B cell (primary cell): ENCODE data around the gene ZNF331. TPM values are rescaled to one million over a fixed set of nuclear protein-coding genes. Genes with fewer than 3 reads are reported as not detected.
A peak's percentile ranks its signal among the peaks of the same experiment; 100 is the strongest.

Experiments used
- ATAC-seq: fragments of 200-7000 bp; cut with Tn5 transposase; one replicate; pipeline ENCODE4 v1.10.0; 2021; ENCODE audit warnings: low read depth, mild to moderate bottlenecking, moderate number of reproducible peaks, moderate library complexity
- CTCF ChIA-PET: fragments of 350-600 bp; sonication (Branson Sonifier 250); formaldehyde crosslinking; loops from one replicate; lab custom pipeline; 2021; ENCODE audit warnings: antibody characterized with exemption, inconsistent platforms; lab: Charles Lee
- POLR2A ChIA-PET: fragments of 350-600 bp; sonication (Branson Sonifier 250); formaldehyde crosslinking; loops from one replicate; lab custom pipeline; 2021; ENCODE audit warnings: antibody characterized with exemption; lab: Charles Lee
- DNase-seq: peaks from one replicate; pipeline ENCODE4 v3.0.0; 2013
- H2AFZ ChIP-seq: 2 replicates; pipeline ENCODE4 v1.6.1; 2012; ENCODE audit warnings: mild to moderate bottlenecking, low read depth, low read length; ENCODE audit not compliant: insufficient read depth, poor library complexity, severe bottlenecking
- H3K27ac ChIP-seq, 2 donors: 1 replicate in 1 of 2; 2 replicates in 1 of 2; pipeline ENCODE4 v1.5.1; 2012 to 2013; ENCODE audit warnings: low read length in 2 of 2, mild to moderate bottlenecking in 2 of 2, moderate library complexity in 1 of 2
- H3K27me3 ChIP-seq, 4 experiments: fragments of 200-600 bp in 1 of 4; sonication (generic) in 1 of 4; replicated peaks in 1 of 4; 1 replicate in 2 of 4; 2 replicates in 2 of 4; pipeline versions ENCODE4 v1.6.1 to v1.7.0; 2013 to 2016; ENCODE audit warnings: low read length in 3 of 4, mild to moderate bottlenecking in 2 of 4, mixed read lengths in 1 of 4, moderate library complexity in 1 of 4; ENCODE audit not compliant: insufficient read depth in 4 of 4, control insufficient read depth in 3 of 4; ENCODE audit errors: control extremely low read depth in 1 of 4
- H3K36me3 ChIP-seq, 2 experiments: replicated peaks in 1 of 2; 1 replicate in 1 of 2; 2 replicates in 1 of 2; pipeline versions ENCODE4 v1.6.1 to v1.7.1; 2013; ENCODE audit warnings: low read length in 1 of 2; ENCODE audit not compliant: insufficient read depth in 2 of 2, control insufficient read depth in 1 of 2; ENCODE audit errors: control extremely low read depth in 1 of 2, extremely low read depth in 1 of 2
- H3K4me1 ChIP-seq, 2 donors: fragments of 200-600 bp in 1 of 2; sonication (generic) in 1 of 2; 1 replicate in 1 of 2; 2 replicates in 1 of 2; pipeline versions ENCODE4 v1.5.1 to v1.6.1; 2013 to 2017; ENCODE audit warnings: low read length in 2 of 2; ENCODE audit not compliant: control insufficient read depth in 2 of 2, insufficient read depth in 2 of 2
- H3K4me2 ChIP-seq: replicated peaks from 2 replicates; pipeline ENCODE3; 2012; ENCODE audit warnings: mild to moderate bottlenecking, low read depth, low read length; ENCODE audit not compliant: poor library complexity, severe bottlenecking
- H3K4me3 ChIP-seq, 5 experiments: fragments of 200-600 bp in 1 of 5; sonication (generic) in 1 of 5; 1 replicate in 3 of 5; 2 replicates in 2 of 5; pipeline versions ENCODE4 v1.5.1 to v1.7.0; 2011 to 2016; ENCODE audit warnings: low read length in 4 of 5, mild to moderate bottlenecking in 4 of 5, low read depth in 2 of 5, control low read depth in 1 of 5, moderate library complexity in 1 of 5; ENCODE audit not compliant: insufficient read depth in 1 of 5; ENCODE audit errors: control extremely low read depth in 1 of 5, extremely low read depth in 1 of 5
- H3K79me2 ChIP-seq: fragments of 200-600 bp; sonication (generic); one replicate; pipeline ENCODE4 v1.6.0; 2016; ENCODE audit warnings: low read length; ENCODE audit not compliant: control insufficient read depth, insufficient read depth
- H3K9ac ChIP-seq: fragments of 200-600 bp; sonication (generic); 2 replicates; pipeline ENCODE4 v1.6.1; 2017; ENCODE audit warnings: mild to moderate bottlenecking, low read length, moderate library complexity
- H3K9me3 ChIP-seq, 3 donors: one replicate each; pipeline versions ENCODE4 v1.6.1 to v1.7.1; 2013; ENCODE audit warnings: low read length in 2 of 3; ENCODE audit not compliant: control insufficient read depth in 2 of 3, insufficient read depth in 1 of 3; ENCODE audit errors: control extremely low read depth in 1 of 3
- H4K20me1 ChIP-seq: 2 replicates; pipeline ENCODE4 v1.6.0; 2012; ENCODE audit warnings: mild to moderate bottlenecking, low read length; ENCODE audit not compliant: insufficient read depth, control insufficient read depth, poor library complexity, severe bottlenecking
- H3K27ac Mint-ChIP-seq: one replicate; pipeline ENCODE4 v1.8.0; 2021; ENCODE audit warnings: mixed read lengths
- H3K27me3 Mint-ChIP-seq: one replicate; pipeline ENCODE4 v1.8.0; 2021; ENCODE audit warnings: mixed read lengths
- H3K4me1 Mint-ChIP-seq: one replicate; pipeline ENCODE4 v1.8.0; 2021; ENCODE audit warnings: mixed read lengths
- H3K4me3 Mint-ChIP-seq: one replicate; pipeline ENCODE4 v1.8.0; 2021; ENCODE audit warnings: mixed read lengths
- H3K9me3 Mint-ChIP-seq: one replicate; pipeline ENCODE4 v1.8.0; 2022; ENCODE audit warnings: mixed read lengths; ENCODE audit not compliant: insufficient read depth
- EZH2 ChIP-seq: IDR thresholded peaks from 2 replicates; pipeline ENCODE4 v1.6.1; 2012; ENCODE audit warnings: borderline replicate concordance, low read depth, mild to moderate bottlenecking, moderate library complexity, low read length; ENCODE audit not compliant: insufficient read depth, poor library complexity, severe bottlenecking
- WGBS: methylation state at CpG from one replicate; pipeline ENCODE4 v1.1.5; 2013; ENCODE audit warnings: missing lambda C conversion rate; ENCODE audit not compliant: insufficient coverage; 5-methylcytosine and 5-hydroxymethylcytosine counted together
- intact Hi-C: fragments of 100-400 bp; cut with micrococcal nuclease; formaldehyde crosslinking; loops from one replicate; pipeline ENCODE4 v1.10.0; 2022
- polyA minus RNA-seq: library from RNA; depleted of rRNA, polyadenylated mRNA; stranded (reverse); fragments of >200 nt; gene quantifications from 2 replicates; pipeline ENCODE4 v1.2.3, GENCODE V29; 2012
- polyA plus RNA-seq: library from polyadenylated mRNA; depleted of rRNA; stranded (reverse); fragments of >200 nt; gene quantifications from 2 replicates; pipeline ENCODE4 v1.2.3, GENCODE V29; 2012
- total RNA-seq, 2 donors: library from RNA; stranded (reverse); fragments of 120-200 nt in 1 of 2; gene quantifications; 1 replicate in 1 of 2; 2 replicates in 1 of 2; pipeline versions ENCODE4 v1.2.3 to v1.2.4, GENCODE V29; 2013 to 2022
- TF ChIP-seq, protein P1 (sequence below): fragments of 200-600 bp; IDR thresholded peaks from one replicate; pipeline ENCODE4 v1.8.0; 2022; ENCODE audit warnings: antibody characterized with exemption, mild to moderate bottlenecking

Gene ZNF331
- total RNA-seq: 60.1 and 68.2 TPM in 2 replicates
- 43.7 TPM for total RNA-seq (2013)
- polyA plus RNA-seq: 21.6 and 109 TPM in 2 replicates
- polyA minus RNA-seq: 91.7 and 148 TPM in 2 replicates

GRCh38 chr19:53537521-53538377 is at the start of gene ZNF331:
Gene ZNF331, plus strand, starts transcription at chr19:53538145. Its CDS starts 31,232 bp downstream, at chr19:53569377.
- peak within 1 kb of the TSS; percentile 77 for H3K4me2 ChIP-seq
- DNase-seq: peak; percentile 96
- peak within 1 kb of the TSS; percentile 99 for H3K27ac Mint-ChIP-seq

More at GRCh38 chr19:53537521-53538377, at the start of gene ZNF331:
- peak within 1 kb of the TSS in 4 of 5 experiments; percentile 60 to 73 (median 68) for H3K4me3 ChIP-seq
- H3K27me3 ChIP-seq: no peaks in the 10 kb centered on the region
- peaks cover 25% of the 10 kb centered on the region for H3K4me1 Mint-ChIP-seq
- intact Hi-C loops: loop anchor here (1.0 to 5.0 kb wide), 4 partner anchors 16 to 1945 kb away; partner anchors contain the start of gene ZNF813
- H3K27me3 Mint-ChIP-seq: no peaks in the 10 kb centered on the region
- peak within 1 kb of the TSS; percentile 92 to 97 for H3K27ac ChIP-seq
- WGBS: 46% methylated on average over 78 of the region's 81 CpGs
- CTCF ChIA-PET: interaction anchor here (1.0 kb wide), 1 partner anchor 17 kb away, joined by 3 read pairs; no protein-coding TSS in a partner anchor
- POLR2A ChIA-PET: no interaction called here
- H3K4me3 Mint-ChIP-seq: peak within 1 kb of the TSS; percentile 98
- peak within 1 kb of the TSS; percentile 99 for H3K9ac ChIP-seq
- H3K4me1 ChIP-seq: peaks cover 0 to 15% of the 10 kb centered on the region in 2 donors
- H4K20me1 ChIP-seq: no peaks in the 10 kb centered on the region
- H2AFZ ChIP-seq: peak within 1 kb of the TSS; percentile 66
- ATAC-seq: peak; percentile 76
- H3K36me3 ChIP-seq: peaks cover 5 to 12% of the 10 kb centered on the region in 2 experiments
- no peak for TF ChIP-seq EZH2
- TF ChIP-seq, protein P1, sequence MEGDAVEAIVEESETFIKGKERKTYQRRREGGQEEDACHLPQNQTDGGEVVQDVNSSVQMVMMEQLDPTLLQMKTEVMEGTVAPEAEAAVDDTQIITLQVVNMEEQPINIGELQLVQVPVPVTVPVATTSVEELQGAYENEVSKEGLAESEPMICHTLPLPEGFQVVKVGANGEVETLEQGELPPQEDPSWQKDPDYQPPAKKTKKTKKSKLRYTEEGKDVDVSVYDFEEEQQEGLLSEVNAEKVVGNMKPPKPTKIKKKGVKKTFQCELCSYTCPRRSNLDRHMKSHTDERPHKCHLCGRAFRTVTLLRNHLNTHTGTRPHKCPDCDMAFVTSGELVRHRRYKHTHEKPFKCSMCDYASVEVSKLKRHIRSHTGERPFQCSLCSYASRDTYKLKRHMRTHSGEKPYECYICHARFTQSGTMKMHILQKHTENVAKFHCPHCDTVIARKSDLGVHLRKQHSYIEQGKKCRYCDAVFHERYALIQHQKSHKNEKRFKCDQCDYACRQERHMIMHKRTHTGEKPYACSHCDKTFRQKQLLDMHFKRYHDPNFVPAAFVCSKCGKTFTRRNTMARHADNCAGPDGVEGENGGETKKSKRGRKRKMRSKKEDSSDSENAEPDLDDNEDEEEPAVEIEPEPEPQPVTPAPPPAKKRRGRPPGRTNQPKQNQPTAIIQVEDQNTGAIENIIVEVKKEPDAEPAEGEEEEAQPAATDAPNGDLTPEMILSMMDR: no peak
- peaks cover 14% of the 10 kb centered on the region for H3K79me2 ChIP-seq
- H3K9me3 Mint-ChIP-seq: no peaks in the 10 kb centered on the region
- peaks cover 0 to 8% (median 0%) of the 10 kb centered on the region in 3 donors for H3K9me3 ChIP-seq
